NCI-H2081 treated with DMSO at 0.1 percent for 48 hours (cell line): ENCODE measurements around the gene COL23A1.

ENCODE experiments used
- DNase-seq: peaks from one replicate; lab custom pipeline; 2025; lab: John Stamatoyannopoulos, UW

Gene COL23A1

DNA sequence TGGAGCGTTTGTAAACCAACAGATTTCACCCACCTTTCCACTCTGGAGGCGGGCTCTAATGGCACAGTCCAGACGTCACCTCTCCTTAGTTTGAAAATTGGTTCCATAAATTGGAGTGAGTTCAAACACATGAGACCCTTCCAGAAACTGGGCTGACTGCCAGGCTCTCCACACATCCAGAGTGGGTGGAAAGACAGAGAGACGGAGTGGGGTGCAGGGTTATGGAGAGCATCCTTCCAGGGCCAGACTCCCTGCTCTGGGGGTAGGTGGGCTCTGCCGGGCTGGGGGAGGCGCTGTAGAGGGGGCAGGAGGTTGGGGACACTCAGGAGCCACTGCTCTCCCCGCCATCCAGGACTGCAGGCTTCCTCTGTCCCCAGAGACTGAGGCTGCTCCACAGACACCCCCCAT lies 252.9 kb downstream of the COL23A1 start:
- no peak for DNase-seq

DNA sequence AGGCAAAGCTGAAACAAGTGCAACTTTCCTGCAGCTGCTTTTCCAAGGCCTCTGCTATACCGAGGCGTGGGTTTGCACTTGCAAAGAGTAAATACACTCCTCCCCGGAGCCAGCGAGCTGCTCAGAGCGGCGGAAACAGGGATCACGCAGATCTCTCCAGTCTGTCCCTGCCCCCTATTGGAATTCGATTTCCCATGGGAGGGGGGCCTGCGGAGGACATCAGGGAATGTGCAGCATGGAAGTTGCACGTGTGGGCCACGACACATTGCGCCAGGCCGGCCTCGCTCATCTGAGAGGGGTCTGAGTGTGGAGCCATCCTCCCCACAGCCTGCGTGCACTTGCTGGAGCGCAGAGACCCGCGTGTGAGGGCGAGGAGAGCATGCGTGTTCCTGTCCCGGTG lies 253.3 kb downstream of the COL23A1 start:
- no peak for DNase-seq

- no peak for DNase-seq
Measured at GRCh38 chr5:178335302-178336030, 254.7 kb downstream of the COL23A1 start.

DNA sequence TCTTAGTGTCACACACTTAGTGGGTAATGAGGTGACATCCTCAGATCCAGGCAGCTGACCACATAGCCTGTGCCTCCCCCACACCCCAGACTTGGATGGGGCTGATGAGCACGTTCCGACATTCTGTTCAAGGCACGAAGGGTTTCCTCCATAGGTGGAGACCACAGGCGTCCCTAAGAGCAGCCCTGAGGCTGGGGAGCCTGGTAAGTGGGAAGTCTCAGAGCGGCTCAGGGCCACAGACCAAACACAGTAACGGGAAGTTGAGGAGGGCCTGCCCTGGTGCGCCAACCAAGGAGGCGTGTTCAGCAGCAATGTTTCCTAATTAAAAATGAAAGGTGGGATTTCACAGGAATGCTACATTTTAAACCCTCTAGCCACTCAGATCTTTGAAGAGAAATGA lies 255.3 kb downstream of the COL23A1 start:
- DNase-seq, result no peak

DNA sequence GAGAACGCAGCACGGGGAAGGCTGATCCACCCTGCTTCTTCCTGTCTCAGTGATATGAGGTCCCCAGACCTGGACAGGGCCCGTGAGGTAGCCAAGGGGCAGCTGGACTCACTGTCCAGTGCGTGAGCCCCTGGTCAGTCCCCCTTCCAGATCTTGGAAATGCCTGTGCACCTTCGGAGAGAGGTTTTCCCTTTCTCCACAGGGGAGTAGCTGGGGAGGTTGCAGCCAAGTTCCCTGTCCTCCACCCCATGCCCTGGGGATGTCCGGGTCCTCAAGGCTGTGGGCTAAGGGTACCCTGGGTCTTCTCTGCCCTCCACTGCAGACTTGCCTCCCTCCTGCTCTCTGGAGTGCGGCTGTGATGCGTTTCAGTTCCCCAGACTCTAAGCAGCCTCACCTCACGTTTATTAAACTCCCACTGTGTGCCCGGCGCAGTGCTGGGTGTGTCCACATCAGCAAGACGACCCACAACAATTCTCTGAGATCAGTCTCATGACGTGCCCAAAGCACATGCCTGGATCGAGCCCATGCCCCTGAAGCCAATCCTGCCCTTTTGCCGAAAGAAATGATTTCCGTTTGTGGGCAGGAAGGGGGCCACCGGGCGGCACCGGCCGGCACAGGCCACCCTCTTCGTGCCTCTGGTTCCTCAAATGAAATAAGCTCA lies 256.2 kb downstream of the COL23A1 start:
- no peak for DNase-seq

DNA sequence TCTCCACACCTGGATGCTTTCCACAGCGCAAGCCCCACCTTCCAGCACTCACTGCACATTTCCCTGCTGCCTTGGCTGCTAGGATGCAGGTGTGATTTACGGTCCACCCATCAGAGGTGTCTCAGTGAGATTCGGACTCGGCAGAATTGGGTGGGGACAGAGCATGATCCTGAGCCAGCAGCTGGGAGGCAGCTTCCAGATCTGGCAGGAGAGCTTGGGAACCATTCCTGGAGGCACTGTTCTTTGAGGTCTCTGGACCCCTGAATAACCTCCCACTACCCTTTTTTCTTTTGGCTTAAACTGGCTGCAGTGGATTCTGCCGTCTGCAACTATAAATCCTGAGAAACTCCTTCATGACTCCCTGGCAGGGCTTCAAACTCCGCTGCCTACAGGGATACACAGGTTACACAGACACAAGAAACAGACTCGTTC lies 258.0 kb downstream of the COL23A1 start:
- no peak for DNase-seq

- DNase-seq, result no peak
Measured at GRCh38 chr5:178331491-178331996, 258.6 kb downstream of the COL23A1 start.

GRCh38 chr5:178330791-178331404 lies 259.3 kb downstream of the COL23A1 start:
- DNase-seq, result no peak

GRCh38 chr5:178328826-178329730 lies 261.1 kb downstream of the COL23A1 start:
- no peak for DNase-seq

GRCh38 chr5:178327931-178328711 lies 262.1 kb downstream of the COL23A1 start:
- DNase-seq, result no peak

- DNase-seq, result no peak
Measured at GRCh38 chr5:178327446-178327845, 262.7 kb downstream of the COL23A1 start.

GRCh38 chr5:178326374-178326715 lies 263.8 kb downstream of the COL23A1 start:
- DNase-seq, result no peak

DNA sequence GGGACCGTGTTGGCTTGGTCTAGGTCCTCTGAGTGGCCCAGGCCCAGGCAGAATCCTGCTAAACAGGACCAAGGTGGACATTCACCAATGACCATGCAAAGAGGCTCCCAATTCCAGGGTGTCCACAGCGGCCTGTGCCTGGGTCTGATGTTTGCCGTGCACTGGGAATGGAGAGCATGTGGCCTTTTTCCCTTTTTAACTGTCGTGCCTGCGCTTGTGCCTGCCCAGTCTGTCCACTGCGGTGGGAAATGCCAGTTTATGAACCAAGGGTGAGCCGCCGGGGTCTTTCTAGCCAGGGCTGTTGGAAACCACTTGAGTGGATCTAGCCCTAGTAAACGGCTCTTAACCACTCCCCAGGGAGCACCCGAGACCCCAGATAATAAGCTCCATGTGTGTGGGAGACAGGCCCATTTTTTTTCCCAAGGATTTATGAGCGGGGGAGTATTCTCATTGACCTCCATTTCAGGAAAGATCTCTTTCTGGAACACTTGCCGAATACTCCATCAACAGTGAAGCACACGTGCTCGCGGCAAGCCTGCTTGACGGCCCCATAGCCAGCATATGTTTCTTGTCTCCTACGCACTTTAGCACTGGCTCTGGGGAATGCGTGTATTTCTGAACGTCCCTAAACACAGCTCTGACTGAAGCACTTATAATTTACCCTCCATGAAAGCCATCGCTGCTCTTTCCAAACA lies 264.4 kb downstream of the COL23A1 start:
- no peak for DNase-seq

- no peak for DNase-seq
Measured at GRCh38 chr5:178325311-178325678, 264.9 kb downstream of the COL23A1 start.

DNA sequence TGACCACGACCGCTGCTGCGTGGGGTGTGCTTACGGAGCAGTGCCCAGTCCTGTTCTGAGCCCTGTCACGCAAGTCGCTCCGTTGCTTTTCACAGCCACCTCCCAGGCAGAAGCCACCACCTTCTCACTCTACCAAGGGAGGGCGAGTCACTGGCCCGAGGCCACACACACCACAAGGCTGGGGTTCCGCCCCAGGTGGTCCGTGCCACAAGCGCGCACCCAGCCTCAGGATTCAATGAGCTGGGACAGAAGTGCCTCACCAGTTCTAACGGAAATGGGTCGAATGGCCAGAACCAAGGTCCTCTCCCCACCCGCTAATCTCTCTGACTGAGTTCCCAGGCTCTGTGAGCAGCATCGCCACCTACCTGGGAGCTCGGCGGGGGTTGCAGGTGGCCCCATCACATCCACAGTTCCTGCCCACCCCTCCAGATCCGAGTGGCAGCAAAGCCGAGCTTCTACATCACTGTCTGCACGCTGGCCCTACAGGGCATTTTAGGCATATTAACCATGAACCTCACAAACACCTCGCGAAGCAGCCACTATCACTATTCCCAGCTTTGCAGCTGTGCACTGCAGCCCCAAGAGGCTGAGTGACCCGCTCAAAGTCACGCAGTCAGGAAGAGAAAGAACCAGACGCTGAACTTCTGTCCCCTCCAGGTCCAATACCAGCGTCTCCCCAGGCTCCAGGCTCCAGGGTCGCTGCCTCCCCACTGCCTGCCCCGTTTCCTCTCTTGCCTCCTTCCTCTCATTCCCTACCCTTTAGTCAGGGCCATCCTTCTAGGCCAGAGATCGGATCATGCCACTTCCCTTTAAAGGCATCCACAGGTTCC lies 265.5 kb downstream of the COL23A1 start:
- DNase-seq, result no peak

DNA sequence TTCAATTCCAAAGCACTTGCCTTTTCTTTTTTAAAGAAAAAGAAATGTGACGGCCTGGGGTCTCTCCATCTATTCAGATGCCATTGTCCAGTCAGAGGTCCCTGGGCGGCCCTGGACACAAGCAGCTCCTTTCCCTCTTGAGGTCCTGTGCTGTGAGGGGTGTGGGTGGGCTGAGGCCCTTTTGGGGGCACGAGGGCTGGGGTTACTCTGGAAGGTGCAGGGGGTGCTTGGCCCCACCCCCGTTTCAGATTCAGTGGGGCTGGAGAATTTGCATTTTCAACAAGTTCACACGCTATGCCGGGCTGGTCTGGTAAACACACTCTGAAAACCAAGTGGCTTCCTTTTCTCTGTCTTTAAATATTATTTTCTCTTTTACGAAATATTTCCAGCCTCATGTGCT lies 266.2 kb downstream of the COL23A1 start:
- DNase-seq, result no peak

- no peak for DNase-seq
Measured at GRCh38 chr5:178323541-178323865, 266.7 kb downstream of the COL23A1 start.

DNA sequence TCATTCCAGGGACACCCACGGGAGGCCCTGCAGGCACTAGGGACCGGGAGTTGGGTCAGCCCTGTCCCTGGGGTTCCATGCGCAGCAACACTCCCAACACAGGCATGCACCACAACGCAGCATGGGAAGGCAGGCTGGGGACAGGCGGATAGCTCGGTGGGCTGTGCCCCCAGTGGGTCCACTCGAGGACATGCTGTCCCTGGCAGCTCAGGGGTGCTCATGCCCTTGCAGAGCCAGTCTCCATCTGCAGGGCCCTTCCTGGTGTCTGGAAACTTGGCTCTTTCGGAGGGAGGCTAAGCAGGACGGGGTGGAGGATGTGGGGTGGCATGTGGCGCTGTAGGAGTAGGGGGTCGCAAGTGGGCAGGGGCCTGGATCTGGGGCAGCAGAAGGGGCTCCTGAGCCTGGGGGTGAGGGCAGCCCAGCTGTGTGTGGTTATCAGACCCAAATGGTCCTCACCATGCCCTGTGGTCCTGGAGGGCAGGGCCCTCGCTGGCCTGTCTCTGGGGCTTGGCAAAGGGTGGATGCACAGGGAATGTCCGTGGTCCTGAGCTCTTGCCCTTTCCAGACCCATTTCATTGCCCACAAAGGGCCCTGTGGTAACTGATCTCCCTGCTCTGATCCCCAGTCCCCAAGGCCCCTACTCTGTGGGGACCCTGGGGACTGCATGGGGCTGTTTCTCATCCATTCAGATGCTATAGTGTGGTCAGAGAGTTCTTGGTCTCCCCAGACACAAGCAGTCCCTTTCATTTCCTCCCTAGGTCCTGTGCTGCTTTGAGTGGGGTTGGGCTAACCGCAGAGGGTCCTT lies 267.3 kb downstream of the COL23A1 start:
- DNase-seq, result no peak

GRCh38 chr5:178320281-178320855 lies 269.8 kb downstream of the COL23A1 start:
- DNase-seq, result no peak
